ENCODE results near the gene IPCEF1. TPM values are rescaled to one million over a fixed set of nuclear protein-coding genes. Genes with fewer than 3 reads are reported as not detected.

The IPCEF1 gene
- total RNA-seq, 1 donor from 2014 or later = not detected

GRCh38 chr6:154292066-154292465 is 64.5 kb downstream of the IPCEF1 start:
- no peak for TF ChIP-seq CTCF (IDR thresholded peaks at IDR 0.05)
- Mint-ChIP-seq H3K9me3 (ENCODE audit: low read depth) (peaks cover 3% of the 10 kb centered on the region), H3K4me3 (ENCODE audit: unreplicated experiment) (no peak overlapping the region), H3K27me3 (ENCODE audit: low read depth) (no peaks in the 10 kb centered on the region), H3K4me1 (ENCODE audit: low read depth) (peaks cover 22% of the 10 kb centered on the region), H3K36me3 (ENCODE audit: low read depth) (no peaks in the 10 kb centered on the region), H3K27ac (ENCODE audit: unreplicated experiment) (no peak overlapping the region)
- no peak for DNase-seq (ENCODE audit: low spot score)

- Mint-ChIP-seq H3K4me1 (ENCODE audit: low read depth) (peaks cover 26% of the 10 kb centered on the region), H3K27me3 (ENCODE audit: low read depth) (no peaks in the 10 kb centered on the region), H3K36me3 (ENCODE audit: low read depth) (no peaks in the 10 kb centered on the region), H3K4me3 (ENCODE audit: unreplicated experiment) (no peak overlapping the region), H3K27ac (ENCODE audit: unreplicated experiment) (no peak overlapping the region), H3K9me3 (ENCODE audit: low read depth) (peaks cover 3% of the 10 kb centered on the region)
- no peak for TF ChIP-seq CTCF (IDR thresholded peaks at IDR 0.05)
- DNase-seq (ENCODE audit: low spot score) = no peak
These were observed 66.6 kb downstream of the IPCEF1 start for GRCh38 chr6:154289818-154290508.

- Mint-ChIP-seq H3K4me1 (ENCODE audit: low read depth) (peaks cover 8% of the 10 kb centered on the region), H3K9me3 (ENCODE audit: low read depth) (peaks cover 3% of the 10 kb centered on the region), H3K27ac (ENCODE audit: unreplicated experiment) (no peak overlapping the region), H3K36me3 (ENCODE audit: low read depth) (no peaks in the 10 kb centered on the region), H3K27me3 (ENCODE audit: low read depth) (no peaks in the 10 kb centered on the region), H3K4me3 (ENCODE audit: unreplicated experiment) (no peak overlapping the region)
- no peak for TF ChIP-seq CTCF (IDR thresholded peaks at IDR 0.05)
- DNase-seq (ENCODE audit: low spot score) = no peak
These were observed 70.8 kb downstream of the IPCEF1 start for GRCh38 chr6:154285826-154286225.

GRCh38 chr6:154284313-154284853 is 72.2 kb downstream of the IPCEF1 start:
- no peak for DNase-seq (ENCODE audit: low spot score)
- H3K9me3 Mint-ChIP-seq (ENCODE audit: low read depth) = no peaks in the 10 kb centered on the region
- no peak for TF ChIP-seq CTCF (IDR thresholded peaks at IDR 0.05)
- no peaks in the 10 kb centered on the region for H3K36me3 Mint-ChIP-seq (ENCODE audit: low read depth)
- H3K4me1 Mint-ChIP-seq (ENCODE audit: low read depth) = peaks cover 4% of the 10 kb centered on the region
- no peak overlapping the region for H3K27ac Mint-ChIP-seq (ENCODE audit: unreplicated experiment)
- no peak overlapping the region for H3K4me3 Mint-ChIP-seq (ENCODE audit: unreplicated experiment)
- H3K27me3 Mint-ChIP-seq (ENCODE audit: low read depth) = no peaks in the 10 kb centered on the region

- DNase-seq (ENCODE audit: low spot score) = no peak
- Mint-ChIP-seq H3K4me3 (ENCODE audit: unreplicated experiment) (no peak overlapping the region), H3K4me1 (ENCODE audit: low read depth) (peaks cover 5% of the 10 kb centered on the region), H3K27ac (ENCODE audit: unreplicated experiment) (no peak overlapping the region), H3K36me3 (ENCODE audit: low read depth) (no peaks in the 10 kb centered on the region), H3K27me3 (ENCODE audit: low read depth) (no peaks in the 10 kb centered on the region), H3K9me3 (ENCODE audit: low read depth) (no peaks in the 10 kb centered on the region)
- no peak for TF ChIP-seq CTCF (IDR thresholded peaks at IDR 0.05)
These were observed 76.1 kb downstream of the IPCEF1 start for GRCh38 chr6:154280521-154280920.
